GM19463 (cell line): Measurements from ENCODE around the gene SDC3.
"Not testable (repeated sequence)": the region's sequence is repeated elsewhere in the genome, so short reads cannot be mapped to it uniquely, and the experiment has no call there.

Source experiments
- ATAC-seq: cut with Tn5 transposase; IDR thresholded peaks from one replicate; pipeline ENCODE4 v1.9.1; 2021; ENCODE audit warnings: mild to moderate bottlenecking, moderate library complexity; ENCODE audit not compliant: unreplicated experiment

Gene SDC3, protein sequence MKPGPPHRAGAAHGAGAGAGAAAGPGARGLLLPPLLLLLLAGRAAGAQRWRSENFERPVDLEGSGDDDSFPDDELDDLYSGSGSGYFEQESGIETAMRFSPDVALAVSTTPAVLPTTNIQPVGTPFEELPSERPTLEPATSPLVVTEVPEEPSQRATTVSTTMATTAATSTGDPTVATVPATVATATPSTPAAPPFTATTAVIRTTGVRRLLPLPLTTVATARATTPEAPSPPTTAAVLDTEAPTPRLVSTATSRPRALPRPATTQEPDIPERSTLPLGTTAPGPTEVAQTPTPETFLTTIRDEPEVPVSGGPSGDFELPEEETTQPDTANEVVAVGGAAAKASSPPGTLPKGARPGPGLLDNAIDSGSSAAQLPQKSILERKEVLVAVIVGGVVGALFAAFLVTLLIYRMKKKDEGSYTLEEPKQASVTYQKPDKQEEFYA

DNA sequence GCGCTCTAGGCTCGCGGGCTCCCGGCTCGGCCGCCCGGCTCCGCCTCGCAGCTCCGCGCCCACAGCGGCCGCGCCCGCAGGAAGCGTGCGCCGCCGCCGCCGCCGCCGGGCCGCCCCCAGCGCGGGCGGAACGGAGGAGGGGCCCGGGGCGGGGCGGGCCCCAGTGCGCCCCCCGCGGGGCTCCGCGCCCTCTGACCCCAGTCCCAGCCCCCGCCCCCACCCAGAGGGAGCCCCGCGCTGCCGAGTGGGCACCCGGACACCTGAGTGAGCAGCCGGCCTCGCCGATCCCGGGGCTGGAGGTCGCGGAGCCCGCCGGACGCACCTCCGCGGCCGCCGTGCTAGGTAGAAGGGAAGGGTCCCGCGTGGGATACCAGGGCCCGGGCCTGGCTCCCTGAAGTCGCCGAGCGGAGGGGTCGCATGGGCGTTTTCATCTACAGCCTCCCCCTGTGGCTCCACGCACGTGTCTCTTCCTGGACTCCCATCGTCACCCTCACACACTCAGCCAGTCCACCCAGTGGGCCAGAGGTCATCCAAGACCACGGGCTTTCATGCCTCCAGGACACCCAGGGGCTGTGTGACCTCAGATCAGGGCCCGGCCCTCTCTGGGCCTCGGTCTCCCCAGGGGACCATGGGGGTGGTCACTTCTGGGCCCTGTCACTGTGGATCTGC lies at the start of gene SDC3:
SDC3 (minus strand) TSS at position 63 of the 669 bp plus-strand sequence. CDS start 172 bp downstream, outside the sequence.
- ATAC-seq: no peak

DNA sequence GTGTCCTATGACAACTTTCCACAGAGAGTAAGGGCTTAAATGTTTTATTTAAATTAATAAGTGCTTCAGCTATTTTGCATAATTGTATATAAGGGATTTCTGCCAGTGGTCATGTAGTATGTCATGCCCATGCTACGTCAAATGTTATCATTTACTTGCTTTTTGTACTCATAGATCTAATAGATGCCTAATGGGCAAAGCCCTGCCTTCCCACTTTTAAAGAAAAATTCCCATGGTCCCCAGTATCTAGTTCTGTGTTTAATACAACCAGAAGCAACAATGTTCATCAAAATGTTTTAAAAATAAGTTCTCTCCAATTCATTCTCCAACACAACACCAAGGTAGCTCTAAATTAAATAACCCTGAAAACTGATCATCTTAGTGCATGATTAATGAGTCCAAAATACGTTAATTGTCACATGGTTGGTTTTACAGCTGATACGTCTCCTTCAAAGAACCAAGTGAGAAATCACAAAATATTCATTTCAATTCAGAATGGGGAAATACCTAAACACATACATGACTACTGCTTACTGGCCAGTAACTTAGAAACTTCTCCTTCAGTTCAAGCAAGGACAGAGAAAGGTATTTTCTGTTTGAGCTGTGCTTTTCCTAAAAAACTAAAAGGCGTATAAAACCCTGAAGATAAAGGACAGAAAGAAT lies 49.1 kb upstream of the SDC3 start:
- ATAC-seq: no peak

DNA sequence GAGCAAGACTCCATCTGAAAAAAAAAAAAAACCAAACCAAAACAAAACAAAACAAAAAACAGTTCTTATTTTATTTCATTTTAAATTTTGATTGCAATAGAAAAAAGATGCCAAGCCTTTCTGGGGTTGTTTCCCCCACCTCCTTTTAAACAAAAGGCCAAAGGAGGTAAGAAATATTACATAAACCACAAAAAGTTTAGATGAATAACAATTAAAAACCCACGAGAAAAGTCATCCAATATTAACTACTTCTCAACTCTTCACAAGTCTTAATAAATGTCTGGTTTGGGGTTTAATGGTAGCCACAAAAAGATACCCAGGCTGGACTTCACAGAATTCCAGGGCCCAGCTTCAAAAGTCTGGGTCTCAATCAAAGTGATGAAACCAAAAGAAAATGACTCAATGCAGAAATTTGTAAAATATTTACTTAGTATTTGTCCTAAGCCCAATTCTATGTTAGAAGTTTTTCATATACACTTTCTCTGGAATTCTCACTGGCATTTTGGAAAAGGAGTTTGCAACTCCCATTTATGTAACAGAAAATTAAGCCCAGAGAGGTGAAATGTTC lies 47.0 kb upstream of the SDC3 start:
- ATAC-seq: no peak

DNA sequence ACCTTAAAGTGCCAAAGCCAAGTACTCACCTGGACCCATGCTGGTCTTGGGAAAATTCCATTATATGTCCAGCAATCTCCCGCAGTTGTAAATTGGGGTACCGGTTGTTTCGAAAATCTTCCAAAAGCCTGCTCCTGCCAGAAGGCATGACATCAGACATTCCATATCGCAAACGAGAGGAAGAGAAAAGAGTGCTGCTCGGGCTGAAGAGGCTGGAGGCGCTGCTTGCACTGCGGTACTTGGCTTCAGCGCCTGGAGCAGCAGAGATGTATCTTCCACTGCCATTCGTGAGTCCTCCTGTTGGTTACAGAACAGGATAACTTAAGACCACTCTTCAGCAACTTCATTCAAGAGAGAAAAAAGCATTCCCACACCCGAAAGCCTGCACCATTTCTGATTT lies 45.1 kb upstream of the SDC3 start:
- ATAC-seq: no peak

DNA sequence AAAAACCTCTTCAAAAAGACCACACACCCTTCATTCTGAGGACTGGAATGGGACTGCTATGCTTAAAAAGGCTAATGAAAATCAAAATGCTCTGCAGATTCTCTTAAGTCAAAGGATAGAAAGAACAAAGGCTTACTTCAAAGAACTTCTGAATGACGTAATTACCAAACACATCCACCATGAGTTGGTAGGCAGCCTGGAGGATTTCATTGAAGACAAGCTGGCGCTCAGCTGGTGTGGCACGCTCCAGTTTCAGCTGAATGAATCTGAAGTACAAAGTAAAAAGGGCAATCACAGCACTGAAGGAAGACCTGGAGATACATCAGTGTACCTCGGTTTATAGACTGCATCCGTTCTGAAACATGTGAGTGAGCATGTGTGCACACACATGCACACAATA lies 43.5 kb upstream of the SDC3 start:
- ATAC-seq: no peak

DNA sequence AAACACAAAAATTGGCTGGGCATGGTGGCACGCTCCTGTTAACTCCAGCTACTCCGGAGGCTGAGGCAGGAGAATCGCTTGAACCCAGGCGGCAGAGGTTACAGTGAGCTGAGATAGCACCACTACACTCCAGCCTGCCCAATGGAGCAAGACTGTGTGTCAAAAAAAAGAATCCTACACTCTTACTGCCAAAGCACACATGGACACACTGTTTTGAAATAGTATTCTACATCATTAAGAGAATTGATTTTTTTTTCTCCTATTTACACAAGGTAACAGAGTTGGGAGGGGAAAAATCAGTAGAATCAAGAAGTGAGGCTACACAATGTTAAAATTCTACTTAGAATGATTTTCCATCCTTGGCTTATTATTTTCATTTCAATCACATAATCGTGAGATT lies 42.1 kb upstream of the SDC3 start:
- no peak for ATAC-seq

DNA sequence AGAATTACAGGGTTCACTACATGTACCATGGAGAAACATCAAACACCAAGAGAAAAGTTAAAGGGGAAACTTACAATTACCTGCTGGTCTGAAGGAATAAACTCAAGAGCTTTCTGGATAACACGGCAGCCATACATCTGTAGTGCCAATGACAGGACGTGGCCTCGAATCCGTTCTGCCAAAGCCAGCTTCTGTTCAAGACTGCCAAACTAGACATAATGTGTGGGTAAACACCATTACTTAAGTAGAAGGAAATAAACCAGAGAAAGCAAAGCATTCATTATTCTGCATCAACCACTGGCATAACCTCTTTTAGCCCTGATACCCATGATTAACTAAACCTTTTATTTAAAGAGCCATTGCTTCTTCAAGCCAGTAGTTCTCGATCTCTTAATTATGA lies 41.5 kb upstream of the SDC3 start:
- no peak for ATAC-seq

DNA sequence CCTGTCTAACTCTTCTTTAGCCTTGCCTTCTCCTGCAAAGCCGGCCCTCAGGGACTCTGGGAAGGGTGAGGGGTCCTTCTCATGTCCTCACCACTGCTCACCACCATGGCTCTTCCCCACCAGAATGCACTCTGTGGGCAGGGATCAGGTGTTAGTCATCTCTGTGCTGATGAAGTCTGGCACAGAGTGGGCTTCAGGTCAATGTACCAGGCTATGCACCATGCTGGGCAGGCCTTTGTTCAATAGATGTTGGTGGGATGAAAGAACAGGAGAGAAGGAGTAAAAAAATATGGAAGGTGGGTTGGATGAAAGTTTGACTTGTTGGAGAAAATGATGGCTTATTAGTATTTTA lies 40.9 kb upstream of the SDC3 start:
- not testable (repeated sequence) for ATAC-seq

DNA sequence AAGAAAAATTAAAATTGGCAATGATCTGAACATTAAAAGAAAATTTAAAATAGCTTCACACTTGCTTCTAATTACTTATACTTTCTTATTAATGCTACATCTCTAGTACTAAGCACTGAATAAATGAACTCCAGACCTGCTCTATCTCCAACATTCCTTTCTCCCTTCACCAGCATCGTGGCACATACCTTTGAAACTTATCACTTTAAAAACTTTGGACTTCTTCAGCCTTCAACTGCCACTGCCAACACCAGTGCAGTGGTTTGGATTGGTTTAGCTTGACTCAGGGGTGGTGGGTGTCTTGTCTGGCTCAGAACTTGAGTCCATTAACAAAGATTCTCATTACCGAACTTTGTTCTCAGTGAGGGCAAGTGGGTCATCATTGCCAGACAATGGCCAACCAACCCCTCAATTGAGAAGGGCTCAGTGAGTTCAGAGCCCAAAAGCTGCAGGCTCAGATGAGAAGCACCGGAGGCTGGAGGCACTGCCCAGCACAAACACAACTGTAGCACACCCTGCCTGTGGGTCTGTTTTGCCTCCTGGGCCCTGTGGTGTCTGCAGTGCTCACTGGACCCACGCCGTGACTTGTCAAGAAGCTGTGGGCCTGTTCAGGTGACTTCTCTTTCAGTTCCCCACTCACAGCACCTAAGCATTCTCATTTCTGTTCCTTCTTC lies 40.4 kb upstream of the SDC3 start:
- ATAC-seq: not testable (repeated sequence)

DNA sequence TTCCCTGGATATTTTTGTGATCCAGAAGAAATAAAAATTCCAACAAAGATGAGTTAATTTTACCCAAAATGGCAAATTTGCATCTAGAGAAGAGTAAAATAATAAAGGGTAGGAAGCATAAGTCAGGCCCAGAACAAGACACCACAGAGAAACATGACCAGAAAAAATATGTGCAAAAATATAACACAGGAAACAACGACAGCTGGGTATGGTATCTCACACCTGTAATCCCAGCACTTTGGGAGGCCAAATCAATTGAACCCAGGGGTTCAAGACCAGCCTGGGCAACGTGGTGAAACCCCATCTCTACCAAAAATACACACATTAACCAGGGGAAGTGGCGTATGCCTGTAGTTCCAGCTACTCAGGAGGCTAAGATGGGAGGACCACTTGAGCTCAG lies 39.7 kb upstream of the SDC3 start:
- ATAC-seq: no peak

DNA sequence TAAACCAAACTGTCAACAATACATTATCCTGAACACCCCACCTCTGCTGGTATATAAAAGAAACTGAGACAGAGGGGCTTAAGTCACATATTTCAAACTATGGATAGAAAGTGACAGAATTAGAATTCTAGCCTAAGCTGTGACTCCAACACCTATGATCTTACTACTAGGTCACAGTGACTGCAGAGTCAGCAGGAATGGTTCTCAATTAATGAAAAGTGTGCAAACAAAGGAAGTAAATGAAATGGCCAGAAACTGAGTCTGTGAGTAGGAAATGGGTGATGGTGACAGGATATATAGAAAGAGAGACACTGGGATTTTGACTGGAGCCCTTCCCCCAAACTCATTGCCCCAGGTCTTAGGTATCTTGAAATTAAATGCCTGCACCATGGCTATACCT lies 38.7 kb upstream of the SDC3 start:
- ATAC-seq: no peak

DNA sequence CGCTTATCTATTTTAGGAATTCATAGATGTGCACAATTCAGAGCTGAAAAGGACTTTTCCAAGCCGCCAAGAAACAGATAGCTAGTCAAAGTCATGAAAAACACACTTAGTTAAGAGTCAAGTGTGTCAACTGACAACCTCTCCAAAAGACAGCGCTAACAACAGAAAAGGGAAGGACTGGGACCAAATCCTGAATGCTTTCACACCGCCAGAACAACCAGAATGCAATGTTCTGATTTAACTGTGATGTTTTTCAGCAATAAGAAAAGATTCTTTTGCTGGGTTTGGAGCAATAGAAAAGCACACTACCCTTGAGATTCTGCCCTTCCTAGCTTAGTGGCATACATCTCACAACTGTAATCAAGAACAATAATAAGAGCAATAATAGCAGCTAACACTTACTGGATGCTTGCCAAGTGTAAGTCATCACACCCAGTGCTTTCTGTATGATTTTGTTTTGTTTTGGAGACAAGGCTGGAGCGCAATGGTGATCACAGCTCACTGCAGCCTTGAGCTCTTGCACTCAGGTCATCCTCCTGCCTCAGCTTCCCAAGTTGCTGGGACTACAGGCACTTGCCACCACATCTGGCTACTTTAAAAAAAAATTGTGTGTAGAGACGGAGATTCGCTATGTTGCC lies 33.9 kb upstream of the SDC3 start:
- ATAC-seq: no peak

DNA sequence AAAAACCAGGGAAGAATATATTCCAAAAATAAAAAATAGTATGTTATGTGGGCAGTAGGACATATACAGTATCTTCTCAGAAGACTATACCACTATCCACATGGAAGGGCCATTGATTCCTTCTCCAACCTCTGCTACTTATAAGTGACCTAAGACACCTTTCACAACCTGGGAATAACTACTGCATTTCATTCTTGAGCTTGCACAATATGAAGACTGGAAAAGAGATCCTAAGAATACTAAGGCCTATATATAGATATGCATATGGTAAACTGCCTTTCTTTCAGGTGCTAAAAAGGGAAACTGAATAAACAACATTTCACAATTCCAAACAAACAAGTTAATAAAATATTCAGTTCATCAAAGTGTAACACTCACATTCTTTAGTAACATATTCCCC lies 32.0 kb upstream of the SDC3 start:
- no peak for ATAC-seq

DNA sequence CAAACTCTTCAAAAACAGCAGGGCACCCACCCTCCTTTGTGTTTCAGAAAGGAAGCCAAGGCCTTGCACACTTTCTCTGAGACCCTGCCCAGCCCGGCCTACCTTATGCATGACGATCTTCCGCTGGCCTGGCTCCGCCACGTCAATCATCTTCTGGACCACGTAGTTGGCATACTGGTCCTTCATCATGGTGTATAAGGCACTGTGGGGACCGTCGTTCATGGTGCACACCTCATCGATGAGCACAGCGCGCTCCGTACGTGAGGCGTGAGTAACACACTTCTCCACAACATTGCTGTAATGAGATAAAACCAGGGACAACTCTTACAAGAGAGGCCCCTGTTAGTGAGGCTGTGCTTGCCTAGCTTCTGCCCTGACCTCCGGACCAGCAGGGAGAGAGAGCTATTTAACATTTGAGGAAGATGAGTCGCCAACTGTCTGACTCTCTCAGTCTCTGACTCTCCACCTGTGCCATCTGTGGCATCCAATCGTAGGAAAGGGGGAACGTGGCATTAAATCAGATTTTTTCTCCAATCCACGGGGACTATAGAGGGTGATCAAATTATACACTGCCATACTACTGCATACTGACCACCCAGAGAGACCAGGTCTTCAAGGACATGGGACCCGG lies 28.1 kb upstream of the SDC3 start:
- no peak for ATAC-seq

DNA sequence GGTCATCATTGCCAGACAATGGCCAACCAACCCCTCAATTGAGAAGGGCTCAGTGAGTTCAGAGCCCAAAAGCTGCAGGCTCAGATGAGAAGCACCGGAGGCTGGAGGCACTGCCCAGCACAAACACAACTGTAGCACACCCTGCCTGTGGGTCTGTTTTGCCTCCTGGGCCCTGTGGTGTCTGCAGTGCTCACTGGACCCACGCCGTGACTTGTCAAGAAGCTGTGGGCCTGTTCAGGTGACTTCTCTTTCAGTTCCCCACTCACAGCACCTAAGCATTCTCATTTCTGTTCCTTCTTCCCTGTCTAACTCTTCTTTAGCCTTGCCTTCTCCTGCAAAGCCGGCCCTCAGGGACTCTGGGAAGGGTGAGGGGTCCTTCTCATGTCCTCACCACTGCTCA lies 27.2 kb upstream of the SDC3 start:
- not testable (repeated sequence) for ATAC-seq

DNA sequence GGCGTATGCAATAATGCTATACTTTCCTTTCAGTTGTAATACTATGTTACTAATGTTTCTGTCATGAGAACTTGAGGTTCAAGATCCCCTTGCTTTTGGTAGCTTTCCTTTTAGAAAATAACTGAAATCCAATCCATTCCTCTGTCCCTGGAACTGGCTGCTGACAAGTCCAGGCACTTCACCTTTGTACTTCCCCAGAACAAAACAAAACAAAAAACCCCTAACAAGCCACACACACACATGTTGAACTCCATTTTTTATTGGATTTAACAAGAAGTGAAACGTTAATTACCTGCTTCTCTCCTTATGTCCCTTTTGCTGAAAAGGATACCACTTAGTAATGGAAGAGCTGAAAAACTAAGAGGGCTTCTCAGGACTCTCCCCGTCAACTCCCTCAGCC lies 26.1 kb upstream of the SDC3 start:
- ATAC-seq: no peak

DNA sequence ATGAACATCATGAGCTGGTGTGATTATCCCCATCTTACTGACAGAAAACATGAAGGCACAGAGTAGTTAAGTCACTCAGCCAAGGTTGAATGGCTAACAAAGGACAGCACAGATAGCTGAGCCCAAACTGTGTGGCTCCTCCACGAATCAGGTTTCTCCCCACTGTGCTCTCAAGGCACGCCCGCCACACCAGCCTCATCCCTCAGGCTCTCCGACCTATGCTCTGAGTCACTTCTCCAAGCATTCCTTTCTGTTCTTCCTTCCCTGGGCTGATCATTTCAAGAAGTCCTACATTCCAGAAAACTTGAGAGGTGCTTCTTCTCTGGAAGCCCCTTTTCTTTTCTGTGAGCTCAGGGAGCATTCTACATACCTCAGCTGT lies 25.3 kb upstream of the SDC3 start:
- no peak for ATAC-seq

DNA sequence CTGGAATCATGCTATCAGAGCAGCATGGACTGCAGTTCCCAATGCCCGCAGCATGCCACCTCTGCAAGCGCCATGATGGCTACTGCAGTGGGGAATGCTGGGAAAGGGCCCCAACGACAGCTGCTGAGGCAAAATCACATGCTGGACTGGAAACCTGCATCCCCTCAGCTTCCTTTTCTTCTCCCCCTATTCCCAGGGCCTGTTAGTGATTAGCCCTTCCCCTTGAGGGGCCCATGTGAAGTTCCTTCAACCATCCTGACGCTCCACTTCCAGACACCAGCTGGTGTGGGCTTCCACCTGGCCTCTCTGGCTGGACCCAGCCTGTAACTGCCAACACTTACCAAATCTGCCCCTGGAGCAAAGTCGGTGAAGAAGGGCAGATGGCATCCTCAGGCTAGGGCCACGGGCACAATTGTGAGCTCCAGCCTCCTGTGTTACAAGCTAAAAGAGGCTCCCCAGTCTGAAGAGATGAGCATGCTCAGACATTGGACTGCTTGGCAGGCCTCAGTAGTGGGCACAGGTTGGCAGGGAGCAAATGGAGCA lies 22.1 kb upstream of the SDC3 start:
- ATAC-seq: no peak

DNA sequence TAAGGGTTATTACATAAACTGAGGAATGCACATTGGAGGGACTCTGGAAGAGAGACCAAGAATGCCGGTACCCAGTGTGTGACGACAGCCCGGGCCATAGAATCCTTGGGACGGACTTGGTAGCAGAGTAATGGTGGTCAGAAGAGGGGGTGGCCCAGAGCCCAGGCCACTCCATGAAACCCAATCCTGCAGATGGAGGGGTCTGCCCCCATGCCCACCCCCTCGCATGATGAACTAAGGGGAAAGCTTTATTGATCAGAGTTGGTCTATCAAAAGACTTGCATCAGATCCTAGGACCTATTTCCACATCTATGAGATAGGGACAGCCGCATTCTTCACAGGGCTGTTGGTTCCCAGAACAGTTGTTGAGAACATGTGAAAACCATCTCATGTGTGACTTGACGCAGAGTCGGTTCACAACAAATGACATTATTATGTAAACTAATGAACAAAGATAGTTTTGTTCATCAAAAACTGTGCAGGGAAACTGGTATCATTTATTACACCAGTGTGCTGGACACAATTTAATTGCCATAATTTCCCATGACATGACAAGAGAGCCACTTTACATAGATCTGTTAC lies 21.5 kb upstream of the SDC3 start:
- ATAC-seq: no peak
